HG02571 (cell line): Measurements from ENCODE around the gene CRADD.
"Not testable (repeated sequence)": the region's sequence is repeated elsewhere in the genome, so short reads cannot be mapped to it uniquely, and the experiment has no call there.

Experiments used
- ATAC-seq: cut with Tn5 transposase; IDR thresholded peaks from one replicate; pipeline ENCODE4 v1.9.1; 2021; ENCODE audit warnings: mild to moderate bottlenecking, moderate library complexity; ENCODE audit not compliant: unreplicated experiment

CRADD gene

GRCh38 chr12:93705237-93705636 is 28.1 kb downstream of the CRADD start:
- no peak for ATAC-seq

DNA sequence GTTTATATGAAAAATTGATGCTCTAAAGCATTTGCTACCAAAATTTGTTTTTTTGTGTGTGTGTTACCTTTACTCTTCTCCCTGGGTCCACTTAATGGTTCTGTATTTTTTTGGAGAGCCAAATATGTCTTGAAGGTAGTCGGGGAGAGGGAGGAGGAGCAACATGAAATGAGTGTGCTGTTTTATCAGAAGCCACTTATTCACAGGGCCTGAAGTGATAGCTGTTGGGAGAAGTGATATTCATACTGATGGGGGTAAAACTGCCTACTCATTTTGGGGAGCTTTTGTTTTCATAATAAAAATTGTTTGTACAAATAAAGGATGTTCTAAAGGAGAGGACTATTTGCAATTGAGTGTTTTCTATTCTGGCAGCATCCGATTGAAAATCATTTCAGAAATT is 29.2 kb downstream of the CRADD start:
- no peak for ATAC-seq

DNA sequence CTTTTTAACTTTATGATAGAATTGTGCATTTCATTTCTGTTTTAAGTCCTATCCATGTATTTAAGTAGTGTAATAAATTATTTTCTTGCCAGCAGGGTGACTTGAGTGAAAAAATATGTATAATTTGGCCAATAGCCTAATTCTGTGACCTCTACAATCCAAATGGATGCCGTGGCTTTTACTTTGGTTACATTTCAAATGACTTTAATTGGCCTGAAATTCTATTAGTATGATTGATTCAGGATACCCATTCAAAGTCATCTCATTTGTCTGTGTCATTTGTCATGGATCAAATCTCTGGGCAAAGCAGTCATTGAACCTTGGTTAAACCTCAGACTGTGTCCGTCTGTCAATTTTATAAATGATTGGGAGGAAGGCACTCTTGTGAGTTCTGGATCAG is 29.6 kb downstream of the CRADD start:
- no peak for ATAC-seq

GRCh38 chr12:93707836-93708235 is 30.7 kb downstream of the CRADD start:
- no peak for ATAC-seq

- no peak for ATAC-seq
Measured at GRCh38 chr12:93708952-93709351, 31.8 kb downstream of the CRADD start.

GRCh38 chr12:93709386-93709785 is 32.2 kb downstream of the CRADD start:
- no peak for ATAC-seq

DNA sequence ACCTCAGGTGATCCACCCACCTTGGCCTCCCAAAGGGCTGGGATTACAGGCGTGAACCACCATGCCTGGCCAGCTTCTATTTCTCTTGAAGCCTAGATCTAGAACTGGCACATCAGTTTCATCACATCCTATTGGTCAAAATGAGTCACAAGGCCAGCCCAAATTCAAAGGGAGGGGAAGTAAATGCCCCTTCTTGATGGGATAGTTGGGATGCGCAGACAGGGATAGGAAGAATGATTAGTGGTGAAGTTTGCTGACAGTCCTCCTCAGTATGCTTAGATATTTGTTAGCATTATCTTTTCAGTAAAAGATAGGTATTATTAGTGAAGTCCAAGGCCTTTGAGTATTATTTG is 33.4 kb downstream of the CRADD start:
- no peak for ATAC-seq

DNA sequence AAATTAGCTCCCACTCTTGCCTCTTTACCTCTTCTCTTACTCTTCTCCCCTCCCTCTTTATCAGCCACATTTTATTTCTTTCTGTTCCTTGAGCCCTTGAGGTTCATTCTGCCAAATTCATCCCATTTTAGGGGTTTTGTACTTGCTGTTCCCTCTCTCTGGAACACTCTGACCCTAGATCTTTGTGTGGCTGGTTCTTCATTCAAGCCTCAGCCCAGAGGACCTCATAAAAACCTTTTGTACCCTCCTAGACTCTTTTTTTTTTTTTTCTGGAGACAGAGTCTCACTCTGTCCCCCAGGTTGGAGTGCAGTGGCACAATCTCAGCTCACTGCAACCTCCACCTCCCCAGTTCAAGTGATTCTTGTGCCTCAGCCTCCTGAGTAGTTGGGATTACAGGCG is 34.3 kb downstream of the CRADD start:
- not testable (repeated sequence) for ATAC-seq

DNA sequence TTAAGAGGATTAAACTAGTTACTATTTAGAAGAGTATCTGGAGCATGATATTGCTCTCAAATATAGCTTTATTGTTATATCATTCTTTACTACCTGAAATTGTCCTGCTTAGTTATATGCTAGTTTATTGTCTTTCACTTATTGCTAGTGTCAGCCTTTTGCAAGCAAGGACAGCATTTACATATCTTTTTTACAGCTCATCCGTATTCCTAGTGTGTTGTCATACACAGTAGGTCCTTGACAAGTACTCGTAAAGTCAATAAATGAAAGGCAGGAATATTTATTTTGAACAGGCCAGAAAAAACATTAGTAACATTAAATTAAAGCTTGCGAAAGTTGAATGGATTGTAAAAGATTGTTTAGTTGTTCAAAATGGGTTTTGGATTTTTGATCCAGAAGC is 35.0 kb downstream of the CRADD start:
- ATAC-seq = no peak

- no peak for ATAC-seq
Measured at GRCh38 chr12:93713060-93713459, 35.9 kb downstream of the CRADD start.

- no peak for ATAC-seq
Measured at GRCh38 chr12:93713800-93714199, 36.6 kb downstream of the CRADD start.

DNA sequence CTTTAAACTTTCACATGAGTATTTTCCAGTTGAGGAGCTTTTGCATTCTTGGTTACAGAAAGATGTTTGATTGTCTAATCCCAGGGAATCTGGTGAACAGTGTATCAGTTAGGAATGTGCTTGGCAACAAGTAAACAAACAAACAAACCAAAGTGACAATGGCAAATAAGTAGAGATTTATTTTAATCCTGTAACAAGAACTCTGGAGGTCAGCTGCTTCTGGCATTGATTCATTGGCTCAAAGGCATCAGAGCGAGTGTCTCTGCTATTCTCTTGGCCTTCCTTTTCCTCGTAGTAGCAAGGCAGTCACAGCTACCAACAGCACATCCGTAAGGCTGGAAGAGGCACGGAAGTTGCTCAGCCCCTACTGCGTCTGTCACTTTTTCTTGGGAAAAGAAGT is 37.2 kb downstream of the CRADD start:
- no peak for ATAC-seq

- no peak for ATAC-seq
Measured at GRCh38 chr12:93719710-93720109, 42.5 kb downstream of the CRADD start.

DNA sequence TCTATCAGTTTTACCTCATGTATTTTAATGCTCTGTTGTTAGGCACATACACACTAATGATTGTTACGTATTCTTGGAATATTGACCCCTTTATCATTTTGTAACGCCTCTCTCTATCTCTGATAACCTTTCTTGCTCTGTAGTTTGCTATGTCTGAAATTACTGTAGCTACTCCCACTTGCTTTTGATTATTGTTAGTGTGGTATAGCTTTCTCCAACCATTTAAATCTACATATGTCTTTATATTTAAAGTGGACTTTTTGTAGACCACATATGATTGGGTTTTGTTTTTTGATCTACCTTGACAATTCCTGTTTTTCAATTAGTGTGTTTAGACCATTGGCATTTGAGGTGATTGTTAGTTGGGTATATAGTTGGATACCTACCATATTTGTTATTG is 43.4 kb downstream of the CRADD start:
- ATAC-seq = no peak

DNA sequence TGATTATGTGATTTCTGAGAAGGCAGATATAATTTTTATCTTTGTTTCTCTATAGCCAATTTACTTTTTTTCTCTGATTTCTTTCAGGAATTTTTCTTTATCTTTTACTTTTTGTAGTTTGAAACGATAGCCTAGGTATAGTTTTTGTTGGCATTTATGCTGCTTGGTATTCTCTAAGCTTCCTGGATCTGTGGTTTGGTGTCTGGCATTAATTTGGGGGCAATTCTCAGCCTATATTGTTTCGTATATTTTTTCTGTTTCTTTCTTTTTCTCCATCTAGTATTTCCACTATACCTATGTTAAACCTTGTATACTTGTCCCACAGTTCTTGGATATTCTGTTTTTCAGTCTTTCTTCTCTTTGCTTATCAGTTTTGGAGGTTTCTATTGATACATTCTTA is 45.0 kb downstream of the CRADD start:
- ATAC-seq = no peak

DNA sequence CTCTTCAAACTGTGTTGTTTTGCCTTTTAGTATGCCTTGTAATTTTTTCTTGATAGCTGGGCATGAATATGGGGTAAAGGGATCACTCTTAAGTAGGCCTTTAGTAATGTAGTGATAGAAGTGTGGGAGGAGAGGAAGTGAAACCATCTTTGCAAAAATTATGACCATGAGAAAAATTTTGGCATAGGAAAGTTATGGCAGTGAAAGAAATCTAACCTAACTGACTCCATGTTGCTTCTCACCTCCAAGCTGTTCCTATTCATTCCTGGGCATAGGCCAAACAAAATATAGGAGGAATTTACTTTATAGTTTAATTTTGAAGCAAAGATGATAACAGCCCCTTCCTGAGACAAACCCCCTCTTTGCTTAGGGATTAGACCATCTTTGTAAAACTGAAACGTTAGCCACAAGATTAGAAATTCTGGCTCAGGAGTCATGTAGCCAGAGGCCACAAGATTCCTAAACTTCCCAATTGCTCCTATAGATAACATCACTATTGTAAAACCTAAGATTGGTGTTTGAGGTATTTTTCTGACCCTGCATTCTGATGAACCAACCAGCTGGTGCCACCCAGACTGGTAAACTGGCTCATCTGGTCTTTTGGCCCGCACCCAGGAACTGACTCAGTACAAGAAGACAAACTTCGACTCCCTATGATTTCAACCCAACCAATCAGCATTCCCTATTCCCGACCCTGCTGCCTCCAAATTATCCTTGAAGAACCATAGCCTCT is 45.8 kb downstream of the CRADD start:
- ATAC-seq = no peak

GRCh38 chr12:93723568-93723930 is 46.4 kb downstream of the CRADD start:
- ATAC-seq = no peak

DNA sequence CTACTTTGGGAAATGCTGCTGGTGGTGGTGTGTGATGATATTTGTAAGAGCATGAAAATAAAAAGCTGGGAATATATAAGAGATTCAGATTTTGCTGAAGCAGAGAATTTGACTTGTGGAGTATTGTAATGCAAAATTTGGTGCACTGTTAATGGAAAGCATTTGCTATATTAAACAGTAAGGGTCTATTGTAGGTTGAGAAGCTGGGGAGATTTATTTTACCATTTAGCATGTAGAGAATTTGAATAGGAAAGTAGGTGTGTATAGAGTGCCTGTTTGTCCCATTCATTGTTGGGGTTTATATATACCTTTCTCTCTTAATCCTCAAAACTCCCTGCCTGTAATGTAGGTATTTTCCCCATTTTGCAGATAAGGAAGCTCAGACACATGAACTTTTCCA is 48.4 kb downstream of the CRADD start:
- no peak for ATAC-seq

GRCh38 chr12:93727195-93727811 is 50.1 kb downstream of the CRADD start:
- ATAC-seq = no peak

DNA sequence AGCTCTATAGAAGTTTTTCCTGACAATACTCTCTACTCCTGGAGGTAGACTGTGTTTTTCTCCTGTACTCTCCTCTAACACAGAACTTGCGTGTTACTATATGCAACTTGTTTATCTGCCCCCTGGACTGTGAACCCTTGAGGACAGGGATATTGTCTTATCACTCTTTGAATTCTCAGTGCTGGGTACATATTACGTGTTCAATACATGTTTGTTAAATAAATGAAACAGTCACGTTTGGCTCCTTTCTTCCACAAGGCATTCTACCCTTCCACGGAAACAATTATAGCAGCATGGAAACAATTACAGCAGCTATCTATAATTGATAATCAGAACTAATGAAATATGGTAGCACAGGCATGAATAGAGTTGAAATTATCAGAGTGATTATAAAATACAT is 50.7 kb downstream of the CRADD start:
- no peak for ATAC-seq

GRCh38 chr12:93729934-93730333 is 52.8 kb downstream of the CRADD start:
- no peak for ATAC-seq

DNA sequence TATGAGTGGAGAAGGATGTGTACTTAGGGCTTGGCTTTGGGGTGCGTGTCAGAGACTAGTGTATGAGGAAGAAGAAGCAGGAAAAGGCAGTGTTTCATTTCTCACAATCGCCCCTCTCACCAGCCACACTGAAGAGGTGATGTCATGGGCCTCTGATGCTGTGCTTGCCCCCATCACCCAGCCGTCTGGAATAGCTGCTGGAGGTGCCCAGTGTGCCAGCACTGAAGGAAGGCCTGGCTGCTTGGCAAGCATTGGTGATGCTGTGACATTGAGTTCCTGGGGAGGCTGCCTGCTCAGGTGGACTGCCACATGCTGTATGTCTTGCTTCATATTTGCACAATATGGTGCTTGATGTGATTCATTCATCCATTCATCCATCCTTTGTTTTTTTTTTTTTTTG is 56.2 kb downstream of the CRADD start:
- ATAC-seq = no peak

- ATAC-seq = no peak
Measured at GRCh38 chr12:93733928-93734327, 56.8 kb downstream of the CRADD start.
